Activated CD8-positive, alpha-beta memory T cell treated with anti-CD3 and anti-CD28 coated beads for 1 hour (primary cell): ENCODE results near the gene NFIB.

ENCODE experiments used
- DNase-seq, 2 donors: peaks; one replicate each; pipeline ENCODE4 v3.0.0-alpha.2; 2020; ENCODE audit warnings: low read depth in 1 of 2; ENCODE audit errors: extremely low read depth in 1 of 2

The NFIB gene

GRCh38 chr9:14192556-14192955, 121.4 kb downstream of the NFIB start:
- no peak for DNase-seq

- no peak for DNase-seq
Observed at GRCh38 chr9:14191512-14191911, 122.4 kb downstream of the NFIB start.

DNA sequence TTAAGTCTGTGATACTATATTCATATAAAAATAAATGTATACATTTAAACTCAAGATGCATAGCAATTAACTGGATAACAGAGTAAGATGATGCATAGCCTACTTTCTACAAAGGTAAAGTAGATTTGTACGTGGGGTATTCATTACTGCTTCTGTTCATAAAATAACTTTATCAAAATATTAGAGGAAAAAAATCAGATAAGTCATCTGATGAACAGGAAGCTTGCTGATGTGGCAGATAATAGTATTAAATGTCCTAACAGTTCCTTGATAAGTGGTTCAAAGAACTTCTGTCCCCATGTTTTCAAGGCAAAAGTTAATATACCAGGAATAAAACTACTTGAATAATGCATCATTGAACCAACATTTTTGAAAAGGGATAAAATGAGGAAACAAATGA, 123.7 kb downstream of the NFIB start:
- no peak for DNase-seq

DNA sequence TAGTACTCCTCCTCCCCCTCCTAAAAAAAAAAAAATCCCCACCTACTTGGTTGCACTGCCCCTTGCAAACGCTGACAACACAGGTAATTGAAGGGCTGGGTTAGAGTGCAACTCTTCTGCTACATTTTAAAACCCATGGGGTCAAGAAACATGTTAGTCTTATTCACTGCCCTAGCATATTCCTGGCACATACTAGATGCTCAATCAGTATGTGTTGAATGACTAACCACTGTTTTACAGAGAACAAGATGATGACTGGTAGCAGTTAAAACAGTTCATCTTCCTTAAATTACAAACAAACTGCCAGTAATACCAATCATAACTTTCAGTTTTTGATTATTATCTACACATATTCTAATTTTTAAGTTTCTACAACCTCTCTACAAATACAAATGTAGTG, 124.4 kb downstream of the NFIB start:
- DNase-seq, result no peak

- DNase-seq, result no peak
Observed at GRCh38 chr9:14189146-14189545, 124.8 kb downstream of the NFIB start.

- DNase-seq, result no peak
Observed at GRCh38 chr9:14188538-14188937, 125.4 kb downstream of the NFIB start.

- DNase-seq, result no peak
Observed at GRCh38 chr9:14188011-14188410, 125.9 kb downstream of the NFIB start.

GRCh38 chr9:14186096-14186495, 127.8 kb downstream of the NFIB start:
- DNase-seq, result no peak

GRCh38 chr9:14185016-14185415, 128.9 kb downstream of the NFIB start:
- DNase-seq, result no peak

DNA sequence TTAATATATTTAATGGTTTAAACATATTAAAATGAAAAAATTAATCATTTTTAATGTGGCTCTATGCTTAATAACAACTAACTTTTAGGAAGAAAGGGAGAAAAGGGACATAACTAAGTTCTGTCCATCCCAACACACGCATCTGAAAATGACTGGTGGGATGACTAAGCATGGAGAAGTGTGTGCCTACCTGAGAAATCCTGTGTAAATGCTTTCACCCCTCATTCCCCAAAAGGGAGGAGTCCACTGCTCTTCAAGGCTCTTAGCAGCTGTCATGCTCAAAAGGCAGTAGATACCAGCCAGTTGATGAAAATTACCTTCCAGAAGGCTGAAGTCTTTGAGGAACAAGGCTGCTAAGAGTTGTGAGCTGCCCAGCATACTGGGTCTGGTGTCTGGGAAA, 130.9 kb downstream of the NFIB start:
- DNase-seq, result no peak

GRCh38 chr9:14180960-14181537, 132.9 kb downstream of the NFIB start:
- no peak for DNase-seq

DNA sequence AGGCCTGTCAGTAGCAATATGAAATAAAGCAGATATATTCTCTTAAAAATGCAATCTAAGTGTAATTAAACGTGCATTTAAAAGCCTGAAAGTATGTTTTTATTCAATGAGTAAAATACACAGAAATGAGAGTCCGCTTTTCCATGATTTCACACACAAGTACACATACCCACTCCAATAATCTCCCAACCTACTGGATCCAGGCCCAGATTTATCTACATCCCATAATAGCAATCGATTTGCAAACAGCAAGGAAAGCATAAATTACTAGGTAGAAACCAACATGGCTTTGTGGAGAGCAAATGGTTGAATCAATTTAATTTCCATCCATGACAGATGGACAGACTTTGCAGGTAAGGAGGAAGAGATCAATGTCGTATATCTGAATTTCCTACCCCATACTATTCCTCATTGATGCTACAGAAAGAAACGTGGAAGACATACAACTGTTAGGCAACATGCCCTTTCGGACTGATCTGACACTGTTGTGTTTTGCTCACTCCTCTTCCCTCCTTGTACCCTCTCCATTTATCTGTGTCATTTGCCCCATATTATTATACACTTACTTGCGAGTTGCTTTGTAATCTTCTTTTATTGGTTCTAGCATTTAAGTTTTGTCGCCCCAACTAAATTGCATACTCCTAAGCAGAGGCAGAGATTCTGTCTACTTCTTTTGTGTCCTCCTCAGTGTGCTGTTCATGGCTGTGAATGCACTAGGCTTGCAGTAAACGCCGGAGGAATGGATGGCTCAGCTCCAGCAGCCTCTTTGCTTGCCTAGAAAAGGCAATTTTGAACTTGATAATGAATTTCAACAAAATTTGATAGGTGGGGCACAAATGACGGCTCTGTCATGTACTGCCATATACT, 133.6 kb downstream of the NFIB start:
- no peak for DNase-seq

GRCh38 chr9:14179449-14179848, 134.5 kb downstream of the NFIB start:
- DNase-seq, result no peak

GRCh38 chr9:14175778-14176177, 138.2 kb downstream of the NFIB start:
- no peak for DNase-seq

DNA sequence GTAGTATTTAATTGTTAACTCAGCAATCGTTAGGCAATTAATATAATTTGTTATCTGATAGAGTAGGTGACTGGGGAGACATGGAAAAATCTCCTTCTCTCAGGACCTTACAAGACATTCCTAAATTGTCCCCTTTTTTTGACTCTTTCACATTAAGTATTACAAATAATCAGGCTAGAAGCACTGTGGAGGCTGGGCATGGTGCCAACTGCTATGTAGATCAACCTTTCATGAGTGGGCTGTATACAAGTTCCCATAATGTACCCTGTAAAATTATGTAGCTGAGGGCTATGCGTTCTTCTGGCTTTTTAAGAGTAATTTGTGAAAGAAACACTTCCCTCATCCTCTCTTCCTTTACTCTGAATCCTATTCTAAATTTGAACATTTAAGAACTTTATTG, 140.2 kb downstream of the NFIB start:
- DNase-seq, result no peak

DNA sequence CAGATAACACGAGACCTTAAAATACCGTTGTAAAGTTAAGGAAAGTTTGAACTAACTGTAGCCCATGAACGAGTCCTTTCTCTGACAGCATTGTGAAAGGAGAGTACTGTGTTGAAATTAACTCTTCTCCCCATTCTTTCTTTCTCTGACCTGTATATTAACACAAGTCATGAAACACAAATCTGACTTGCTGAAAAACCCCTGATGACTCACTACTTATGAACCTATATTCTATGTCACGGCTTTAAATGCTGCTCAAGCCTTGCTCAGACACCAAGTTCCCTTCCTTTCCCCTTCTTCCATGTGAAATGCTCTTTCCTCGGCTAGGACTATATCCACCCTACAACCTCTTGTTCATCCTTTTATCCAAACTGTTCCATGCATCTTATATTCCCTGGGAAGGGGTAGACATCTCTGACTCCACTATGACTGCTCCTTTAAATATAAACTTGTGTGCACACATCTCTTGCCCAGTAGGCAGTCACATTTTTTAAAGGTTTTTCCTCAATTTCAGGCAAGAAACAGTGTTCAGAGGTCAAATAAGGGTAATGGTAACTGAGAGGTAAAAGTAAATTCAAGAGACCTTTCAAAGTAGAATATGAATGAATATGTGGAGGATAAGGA, 142.9 kb downstream of the NFIB start:
- no peak for DNase-seq

DNA sequence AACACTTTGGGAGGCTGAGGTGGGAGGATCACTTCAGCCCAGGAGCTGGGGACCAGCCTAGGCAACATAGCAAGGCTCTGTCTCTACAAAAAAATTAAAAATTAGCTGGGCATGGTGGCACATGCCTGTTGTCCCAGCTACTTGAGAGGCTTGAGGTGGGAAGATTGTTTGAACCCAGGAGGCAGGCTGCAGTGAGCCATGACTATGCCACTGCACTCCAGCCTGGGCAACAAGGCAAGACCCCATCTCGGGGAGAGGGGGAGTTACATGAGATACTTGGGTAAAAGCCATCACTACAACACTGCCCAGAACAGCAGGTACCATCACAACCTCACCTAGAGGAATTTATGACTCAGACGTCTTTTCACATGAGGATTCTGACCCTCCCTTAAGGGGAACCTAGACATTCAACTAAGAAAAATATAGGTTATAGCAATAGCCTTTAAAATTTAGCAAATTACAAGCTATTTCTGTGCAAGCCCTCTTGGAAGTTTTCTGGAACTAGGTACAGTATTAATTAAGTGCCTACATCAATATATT, 143.5 kb downstream of the NFIB start:
- no peak for DNase-seq

- no peak for DNase-seq
Observed at GRCh38 chr9:14168381-14168780, 145.6 kb downstream of the NFIB start.

DNA sequence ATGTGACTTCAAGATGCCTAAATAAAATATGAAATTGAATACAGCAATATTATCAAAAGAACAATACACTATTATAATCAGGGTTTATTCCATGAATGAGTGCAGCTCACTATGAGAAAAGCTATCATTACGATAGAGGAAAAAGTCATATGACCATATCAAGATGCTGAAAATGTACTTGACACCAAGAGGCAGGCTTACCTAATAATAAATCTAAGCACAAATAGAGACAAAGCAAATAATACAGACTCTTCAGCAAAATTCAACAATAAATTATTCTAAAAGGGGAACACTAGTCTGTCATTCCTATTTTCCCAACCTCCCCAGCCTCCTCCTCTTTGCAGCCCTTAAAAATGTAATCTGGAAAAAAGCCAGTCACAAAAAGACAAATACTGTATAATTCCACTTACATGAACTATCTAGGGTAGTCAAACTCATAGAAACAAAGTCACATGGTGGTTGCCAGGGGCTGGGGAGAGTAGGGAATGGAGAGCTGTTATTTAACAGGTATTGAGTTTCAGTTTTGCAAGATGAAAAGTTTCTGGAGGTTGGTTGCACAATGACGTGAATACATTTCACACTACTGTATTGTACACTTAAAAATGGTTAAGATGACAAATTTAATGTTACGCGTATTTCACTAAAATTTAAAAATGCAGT, 148.4 kb downstream of the NFIB start:
- DNase-seq, result no peak

DNA sequence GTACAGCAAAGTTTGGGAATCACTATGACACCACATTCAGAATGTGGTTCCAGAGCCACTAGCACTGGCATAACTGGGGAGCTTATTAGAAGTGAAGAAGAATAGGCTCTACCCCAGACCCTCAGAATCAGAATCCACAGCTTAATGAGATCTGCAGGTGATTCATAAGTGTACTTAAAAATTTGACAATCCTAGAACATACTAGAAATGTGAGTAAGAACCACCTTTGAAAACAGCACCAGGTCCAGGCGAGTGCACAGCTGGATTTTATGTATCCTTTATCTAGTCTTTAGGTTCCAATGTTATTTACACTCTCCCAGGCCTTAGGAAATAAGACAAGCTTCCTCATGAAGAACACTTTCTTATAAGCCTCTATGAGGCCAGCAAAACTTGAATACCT, 149.0 kb downstream of the NFIB start:
- DNase-seq, result no peak

DNA sequence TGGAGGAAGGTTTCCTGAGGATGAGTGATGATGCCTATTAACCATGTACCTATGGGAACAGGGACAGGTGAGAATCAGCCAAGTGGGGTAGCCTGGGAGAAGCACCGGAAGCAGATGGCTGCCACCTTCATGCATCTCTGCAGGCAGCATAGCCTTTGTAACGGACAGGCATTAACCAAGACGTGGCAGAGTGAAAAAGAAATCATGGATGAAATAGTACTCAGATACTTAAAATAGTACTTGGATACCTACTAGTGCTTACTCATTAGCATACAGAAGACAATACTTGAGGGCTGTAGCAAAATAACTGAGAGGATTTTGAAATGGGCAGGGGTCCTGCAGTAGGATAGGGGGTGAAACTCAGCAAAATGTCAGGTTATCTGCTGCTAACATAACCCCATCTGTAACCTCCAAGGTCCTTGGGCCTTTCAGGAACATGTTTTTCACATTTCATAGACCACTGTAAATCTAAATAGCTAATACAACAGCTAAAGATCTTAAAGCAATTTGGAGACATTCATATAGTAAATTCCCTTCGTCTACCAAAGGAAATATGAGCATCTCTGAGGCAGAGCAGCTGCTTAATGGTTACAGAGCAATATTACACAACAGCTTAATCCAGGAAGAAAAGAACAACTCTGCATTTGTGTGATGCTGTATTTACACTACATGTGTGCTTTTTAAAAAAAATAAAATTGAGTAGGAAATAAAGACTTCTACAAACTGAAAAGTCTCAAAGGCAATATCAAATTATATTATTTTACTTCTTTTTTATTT, 154.3 kb downstream of the NFIB start:
- DNase-seq, result no peak
